Peyer's patch (tissue), 4 donors: ENCODE results near the gene AHCYL2.

ENCODE experiments used
- CTCF ChIP-seq, 6 experiments: fragments of 450-650 bp in 4 of 6; fragments of 200-600 bp in 2 of 6; sonication (generic) in 1 of 6; IDR thresholded peaks; one replicate each; pipeline ENCODE4 v1.5.1; 2017 to 2019; ENCODE audit warnings: antibody characterized with exemption in 6 of 6, mild to moderate bottlenecking in 3 of 6, moderate library complexity in 1 of 6
- POLR2A ChIP-seq, 2 donors: fragments of 450-650 bp; IDR thresholded peaks; one replicate each; pipeline ENCODE4 v1.5.1; 2017; ENCODE audit warnings: antibody characterized with exemption in 2 of 2, mild to moderate bottlenecking in 2 of 2, moderate library complexity in 2 of 2

GRCh38 chr7:129381710-129382484 is 157.1 kb downstream of the AHCYL2 start:
- TF ChIP-seq CTCF (IDR thresholded peaks at IDR 0.05) (no peak), POLR2A (IDR thresholded peaks at IDR 0.05) (no peak)
